GM19193 (cell line): Measurements from ENCODE around the gene CANT1.

ENCODE experiments used
- POLR2A ChIP-seq: IDR thresholded peaks from 4 replicates; pipeline ENCODE4 v1.6.1; 2011; ENCODE audit not compliant: insufficient read depth, insufficient read length; ENCODE audit errors: extremely low read depth

The CANT1 gene

GRCh38 chr17:79046197-79046915 is 36.8 kb upstream of the CANT1 start:
- TF ChIP-seq POLR2A, result no peak

DNA sequence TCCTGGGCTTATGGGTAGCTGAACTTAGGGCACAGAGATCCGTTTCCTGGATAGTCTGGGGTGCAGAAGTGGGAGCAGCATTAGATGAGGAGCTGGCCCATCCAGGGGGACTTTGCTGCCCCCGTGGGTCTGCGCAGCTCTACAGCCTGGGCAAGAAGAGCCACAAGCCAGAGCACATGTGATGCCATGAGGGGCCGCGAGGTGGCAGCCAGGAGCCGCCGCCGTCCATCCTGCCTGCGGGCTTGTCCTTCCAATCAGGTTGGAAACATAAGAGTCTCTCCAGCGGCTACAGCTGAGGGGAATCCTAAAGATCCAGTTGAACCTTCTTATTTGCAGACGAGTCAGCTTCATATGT is 36.3 kb upstream of the CANT1 start:
- TF ChIP-seq POLR2A, result no peak

DNA sequence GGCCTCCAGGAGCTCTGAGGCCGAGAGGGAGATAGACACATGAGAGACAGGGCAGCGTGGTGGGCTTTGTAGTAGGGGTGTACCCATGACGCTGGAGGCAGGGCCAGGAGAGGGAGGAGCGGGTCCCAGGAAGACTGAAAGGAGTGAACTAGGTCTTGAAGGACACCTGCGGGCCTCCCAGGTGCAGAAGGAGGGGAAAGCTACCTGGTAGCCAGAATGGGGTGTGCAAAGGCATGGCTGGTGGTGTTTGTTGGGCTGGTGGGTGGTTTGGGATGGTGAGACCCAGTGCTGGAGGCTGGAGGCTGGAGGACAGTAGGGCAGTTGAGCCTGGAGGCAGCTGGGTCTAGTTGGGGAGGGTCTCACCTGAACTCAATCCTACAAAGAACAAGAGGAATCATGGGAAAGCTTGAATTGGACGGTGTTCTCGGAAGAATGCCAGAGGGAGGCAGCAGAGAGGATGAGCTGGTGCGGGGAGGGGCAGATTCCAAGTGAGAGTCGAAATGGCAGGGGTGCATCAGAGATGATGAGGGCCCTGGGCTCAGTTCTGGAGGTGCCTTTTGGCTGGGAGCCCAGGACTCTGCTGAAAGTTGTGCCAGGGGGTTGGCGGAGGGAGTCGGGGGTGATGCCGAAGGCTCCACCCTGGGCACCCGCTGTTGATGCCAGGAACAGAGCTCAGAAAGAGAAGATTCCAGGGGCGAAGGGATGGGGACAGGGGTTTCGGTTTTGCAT is 35.6 kb upstream of the CANT1 start:
- TF ChIP-seq POLR2A, result no peak

DNA sequence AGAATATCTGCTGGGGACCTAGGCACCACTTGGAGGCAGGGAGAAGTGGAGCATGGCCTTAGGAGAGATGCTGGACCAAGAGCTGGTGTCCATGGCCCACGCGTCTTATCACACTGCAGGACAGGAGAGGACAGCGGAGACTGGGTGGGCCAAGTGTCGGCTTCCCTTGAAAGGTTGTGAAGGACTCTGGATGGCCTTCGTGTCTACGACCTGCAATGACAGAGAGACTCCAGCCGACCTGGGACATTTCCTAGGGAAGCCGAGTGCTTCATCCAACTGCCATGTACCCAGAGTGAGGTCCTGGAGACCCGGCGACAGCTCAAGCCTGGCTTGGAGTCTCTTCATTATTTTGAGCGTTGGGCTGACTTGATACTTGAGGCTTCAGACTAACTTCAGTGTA is 34.9 kb upstream of the CANT1 start:
- TF ChIP-seq POLR2A, result no peak

DNA sequence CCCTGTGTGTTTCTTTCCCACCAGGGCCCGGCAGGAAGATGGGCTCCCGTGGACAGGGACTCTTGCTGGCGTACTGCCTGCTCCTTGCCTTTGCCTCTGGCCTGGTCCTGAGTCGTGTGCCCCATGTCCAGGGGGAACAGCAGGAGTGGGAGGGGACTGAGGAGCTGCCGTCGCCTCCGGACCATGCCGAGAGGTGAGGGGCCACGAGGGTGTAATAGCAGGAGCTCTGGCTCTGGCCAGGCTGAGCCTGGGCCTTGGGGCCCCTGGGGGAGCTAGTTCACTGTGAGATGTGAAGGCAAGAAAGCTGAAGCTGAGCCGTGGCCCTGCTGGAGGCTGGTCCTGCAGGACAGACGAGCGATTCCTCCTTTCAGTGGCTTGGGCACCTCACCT is 34.4 kb upstream of the CANT1 start:
- no peak for TF ChIP-seq POLR2A

- TF ChIP-seq POLR2A, result no peak
Observed at GRCh38 chr17:79043191-79043930, 33.8 kb upstream of the CANT1 start.

DNA sequence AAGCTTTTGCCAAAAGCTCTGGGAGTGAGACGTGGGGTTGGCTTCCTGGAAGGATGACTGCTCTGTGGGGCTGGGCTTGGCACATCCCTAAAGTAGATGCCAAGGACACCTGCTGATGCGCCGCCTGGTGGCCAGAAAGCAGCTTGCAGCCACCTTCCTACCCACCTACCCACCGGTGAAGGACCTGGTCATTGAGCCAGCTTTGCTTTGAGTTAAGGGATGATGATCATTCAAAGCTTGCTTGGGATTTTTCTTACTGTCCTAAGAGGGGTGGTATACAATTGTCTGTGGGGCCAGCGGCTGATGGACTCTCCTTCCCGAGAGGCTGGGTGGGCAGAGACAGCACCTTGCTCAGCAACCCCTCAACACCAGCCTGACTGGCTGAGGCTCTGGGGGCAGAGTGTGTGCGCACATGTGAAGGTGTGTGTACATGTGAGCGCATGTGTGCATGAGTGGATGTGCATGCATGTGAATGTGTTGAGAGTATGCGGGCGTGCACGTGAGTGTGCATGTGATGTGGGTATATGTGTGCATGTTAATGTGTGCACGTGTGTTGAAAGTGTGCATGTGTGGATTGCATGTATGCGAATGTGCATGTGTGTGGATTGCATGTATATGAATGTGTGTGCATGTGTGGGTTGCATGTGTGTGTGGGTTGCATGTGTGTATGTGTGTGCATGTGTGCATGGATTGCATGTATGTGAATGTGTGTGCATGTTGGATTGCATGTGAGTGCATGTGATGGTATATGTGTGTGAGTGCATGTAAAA is 33.0 kb upstream of the CANT1 start:
- TF ChIP-seq POLR2A, result no peak

DNA sequence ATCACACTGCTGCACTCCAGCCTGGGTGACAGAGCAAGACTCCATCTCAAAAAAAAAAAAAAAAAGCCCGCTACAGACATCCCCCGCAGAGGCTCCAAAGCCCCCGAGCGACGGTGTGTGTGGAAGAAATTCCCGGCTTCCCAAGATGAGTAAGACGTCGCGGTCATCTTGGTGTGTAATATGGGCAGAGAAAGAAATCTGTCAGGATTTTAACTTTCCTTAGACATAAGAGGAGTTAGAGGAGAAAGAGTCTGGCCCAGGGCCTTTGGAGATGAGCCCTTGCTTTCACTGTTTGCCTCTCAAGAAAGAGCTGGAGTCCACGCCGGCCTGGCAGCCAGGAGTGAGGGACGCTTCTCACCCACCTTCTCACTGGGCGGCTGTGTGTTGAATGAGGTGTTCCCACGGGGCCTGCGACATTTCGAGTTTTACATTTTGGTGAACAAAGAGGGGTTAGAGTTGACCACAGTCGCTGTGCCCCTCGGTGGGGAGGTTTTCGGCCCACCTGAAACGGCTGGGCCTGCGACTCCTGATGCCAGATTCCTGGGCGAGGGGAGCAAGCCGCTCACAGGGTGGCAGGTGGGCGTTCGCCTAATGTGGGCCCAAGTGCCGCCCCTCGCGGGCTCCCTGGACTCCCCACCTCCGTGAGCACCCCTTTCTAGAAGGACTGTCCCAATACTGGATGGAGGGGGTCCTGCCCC is 32.3 kb upstream of the CANT1 start:
- no peak for TF ChIP-seq POLR2A

DNA sequence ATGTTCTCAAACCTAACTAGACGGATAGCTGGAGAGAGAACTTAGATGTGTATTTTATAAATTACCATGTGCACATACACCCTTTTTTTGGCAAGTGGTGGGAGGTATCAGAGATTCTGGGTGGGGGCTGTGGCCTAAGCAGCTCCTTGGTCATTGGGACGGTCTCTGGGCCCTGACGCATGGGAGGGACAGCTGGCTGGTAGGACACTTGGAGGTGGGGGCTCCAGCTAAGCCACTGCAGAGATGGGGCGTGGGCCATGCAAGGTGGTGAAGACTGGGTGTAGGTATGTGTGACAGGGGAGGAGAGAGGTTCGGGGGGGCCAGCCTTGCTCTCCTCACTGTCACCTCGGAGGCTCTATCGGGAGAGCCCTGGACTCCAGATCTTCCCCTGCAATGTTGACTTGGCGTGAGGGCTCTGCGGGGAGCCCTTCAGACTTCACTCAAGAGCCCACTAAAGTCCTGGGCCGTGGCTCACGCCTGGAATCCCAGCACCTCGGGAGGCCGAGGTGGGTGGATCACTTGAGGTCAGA is 31.5 kb upstream of the CANT1 start:
- TF ChIP-seq POLR2A, result no peak

DNA sequence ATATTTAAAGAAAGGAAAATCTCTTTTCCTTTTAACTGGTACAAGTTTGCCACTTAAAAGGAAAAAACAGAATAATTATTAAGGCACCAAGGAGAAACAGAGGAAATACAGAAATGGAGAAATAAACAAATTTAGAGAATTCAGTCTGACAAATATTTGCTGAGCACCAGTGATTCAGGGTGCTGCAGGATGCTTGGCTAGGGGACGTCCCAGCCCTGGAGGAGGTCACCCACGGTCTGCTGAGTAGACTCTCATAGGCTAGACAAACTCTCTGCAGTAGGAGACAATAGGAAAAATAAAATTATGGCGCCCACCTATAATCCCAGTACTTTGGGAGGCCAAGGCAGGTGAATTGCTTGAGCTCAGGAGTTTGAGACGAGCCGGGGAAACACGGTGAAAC is 30.3 kb upstream of the CANT1 start:
- TF ChIP-seq POLR2A, result no peak

GRCh38 chr17:79039171-79039570 is 29.6 kb upstream of the CANT1 start:
- TF ChIP-seq POLR2A, result no peak

DNA sequence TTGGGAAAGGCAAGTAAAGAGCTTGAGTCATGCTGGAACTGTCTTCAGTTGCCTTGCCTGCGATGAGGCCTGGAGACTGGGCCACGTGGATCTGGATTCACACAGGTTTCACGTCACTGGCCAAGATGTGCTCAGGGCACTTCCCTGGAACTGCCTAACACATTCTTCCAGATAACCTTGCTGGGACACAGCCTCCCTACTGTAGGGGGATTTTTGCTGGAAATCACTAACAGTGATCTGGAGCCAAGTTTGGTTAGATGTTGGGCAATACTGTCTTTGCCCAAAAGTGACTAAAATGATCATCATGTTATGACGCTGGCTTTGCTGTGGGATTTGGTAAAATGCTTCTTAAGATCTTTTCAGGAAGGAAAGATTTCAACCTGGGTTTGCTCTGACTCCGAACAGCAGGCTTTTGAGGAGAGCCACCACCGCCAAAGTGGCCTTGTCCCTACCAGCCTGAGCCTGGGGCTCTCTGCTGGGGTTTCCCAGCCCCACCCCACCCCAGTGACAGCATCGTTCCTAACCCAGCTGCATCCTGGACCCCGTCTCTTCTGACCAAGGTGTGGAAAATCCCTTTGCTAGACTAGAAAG is 29.1 kb upstream of the CANT1 start:
- TF ChIP-seq POLR2A, result no peak

DNA sequence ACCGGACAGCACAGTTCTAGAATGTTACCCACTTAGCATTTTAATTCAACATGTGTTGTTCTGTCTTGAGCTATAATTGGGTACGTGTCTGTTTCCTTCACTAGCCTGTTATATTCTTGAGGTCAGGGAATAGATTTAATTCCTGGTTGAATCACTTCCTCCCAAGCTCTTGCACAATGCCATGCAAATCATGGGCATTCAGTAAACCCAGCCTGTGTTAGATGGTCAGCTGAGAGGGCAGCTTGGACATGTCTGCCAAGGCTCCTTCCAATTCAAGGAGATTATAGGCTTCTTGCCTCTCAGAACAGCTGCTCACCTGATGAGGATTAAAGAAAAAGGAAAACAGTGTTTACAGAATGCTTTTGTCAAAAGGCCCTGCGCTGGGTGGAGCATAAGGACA is 27.0 kb upstream of the CANT1 start:
- no peak for TF ChIP-seq POLR2A

- no peak for TF ChIP-seq POLR2A
Observed at GRCh38 chr17:79036181-79036580, 26.6 kb upstream of the CANT1 start.
